H9 (cell line): ENCODE results near the gene SCAF11. TPM values are rescaled to one million over a fixed set of nuclear protein-coding genes. Genes with fewer than 3 reads are reported as not detected.

Source experiments
- DNase-seq: peaks from one replicate; pipeline ENCODE4 v3.0.0-alpha.2; 2017
- H2AFZ ChIP-seq: one replicate; pipeline ENCODE4 v1.6.1; 2013; ENCODE audit warnings: mild to moderate bottlenecking, low read length, control low read depth, moderate library complexity
- H2AK5ac ChIP-seq: 2 replicates; pipeline ENCODE4 v1.6.1; 2013; ENCODE audit warnings: low read length, control low read depth, mixed read lengths; ENCODE audit not compliant: insufficient read length
- H2BK120ac ChIP-seq: one replicate; pipeline ENCODE4 v1.6.1; 2013; ENCODE audit warnings: low read depth, mild to moderate bottlenecking, low read length, control low read depth, inconsistent platforms; ENCODE audit not compliant: poor library complexity, severe bottlenecking
- H2BK12ac ChIP-seq: 2 replicates; pipeline ENCODE4 v1.6.1; 2013; ENCODE audit warnings: low read length, control low read depth, mixed read lengths, low read depth; ENCODE audit not compliant: insufficient read length
- H2BK15ac ChIP-seq: 2 replicates; pipeline ENCODE4 v1.6.1; 2013; ENCODE audit warnings: low read depth, low read length, control low read depth
- H2BK20ac ChIP-seq: one replicate; pipeline ENCODE4 v1.6.1; 2013; ENCODE audit warnings: low read depth, mild to moderate bottlenecking, low read length, control low read depth, inconsistent platforms; ENCODE audit not compliant: poor library complexity, severe bottlenecking
- H2BK5ac ChIP-seq: 2 replicates; pipeline ENCODE4 v1.6.1; 2013; ENCODE audit warnings: low read length, control low read depth, mixed read lengths; ENCODE audit not compliant: insufficient read length
- H3K14ac ChIP-seq: 2 replicates; pipeline ENCODE4 v1.6.1; 2013; ENCODE audit warnings: low read length, control low read depth; ENCODE audit not compliant: insufficient read depth
- H3K18ac ChIP-seq: 2 replicates; pipeline ENCODE4 v1.6.1; 2013; ENCODE audit warnings: low read depth, mild to moderate bottlenecking, mixed read lengths, low read length, control low read depth; ENCODE audit not compliant: insufficient read length
- H3K23ac ChIP-seq: 2 replicates; pipeline ENCODE4 v1.6.1; 2013; ENCODE audit warnings: low read length, control low read depth, mixed read lengths, low read depth; ENCODE audit not compliant: insufficient read length
- H3K23me2 ChIP-seq: 2 replicates; pipeline ENCODE4 v1.6.1; 2013; ENCODE audit warnings: low read depth, mild to moderate bottlenecking, mixed read lengths, low read length, control low read depth; ENCODE audit not compliant: insufficient read length, poor library complexity, severe bottlenecking
- H3K27ac ChIP-seq: 2 replicates; pipeline ENCODE4 v1.5.1; 2013; ENCODE audit warnings: low read length, control low read depth, mixed read lengths, low read depth; ENCODE audit not compliant: insufficient read length
- H3K27me3 ChIP-seq: 2 replicates; pipeline ENCODE4 v1.6.1; 2013; ENCODE audit warnings: low read length, control low read depth, inconsistent platforms; ENCODE audit not compliant: insufficient read depth
- H3K4ac ChIP-seq: 2 replicates; pipeline ENCODE4 v1.6.1; 2013; ENCODE audit warnings: low read depth, mild to moderate bottlenecking, control low read depth, inconsistent platforms, low read length, moderate library complexity
- H3K4me1 ChIP-seq: 2 replicates; pipeline ENCODE4 v1.6.1; 2013; ENCODE audit warnings: low read length, control low read depth, inconsistent platforms; ENCODE audit not compliant: insufficient read depth
- H3K4me2 ChIP-seq: 2 replicates; pipeline ENCODE4 v1.6.1; 2013; ENCODE audit warnings: low read length, control low read depth, mixed read lengths; ENCODE audit not compliant: insufficient read length, insufficient read depth
- H3K56ac ChIP-seq: 2 replicates; pipeline ENCODE4 v1.6.1; 2013; ENCODE audit warnings: low read depth, mild to moderate bottlenecking, mixed read lengths, low read length, control low read depth; ENCODE audit not compliant: insufficient read length
- H3K79me1 ChIP-seq: 2 replicates; pipeline ENCODE4 v1.6.1; 2013; ENCODE audit warnings: low read depth, mild to moderate bottlenecking, moderate library complexity, low read length, control low read depth, inconsistent platforms; ENCODE audit not compliant: insufficient read depth, poor library complexity, severe bottlenecking
- H3K79me2 ChIP-seq: 2 replicates; pipeline ENCODE4 v1.6.1; 2013; ENCODE audit warnings: low read length, control low read depth, inconsistent platforms; ENCODE audit not compliant: insufficient read depth
- H3K9ac ChIP-seq: 2 replicates; pipeline ENCODE4 v1.6.1; 2013; ENCODE audit warnings: low read length, control low read depth, mixed read lengths; ENCODE audit not compliant: insufficient read length; ENCODE audit errors: extremely low read depth
- H3K9me3 ChIP-seq: one replicate; pipeline ENCODE4 v1.6.1; 2013; ENCODE audit warnings: low read depth, low read length, inconsistent platforms; ENCODE audit not compliant: control insufficient read depth
- H3T11ph ChIP-seq: one replicate; pipeline ENCODE4 v1.6.1; 2013; ENCODE audit warnings: mild to moderate bottlenecking, low read length, control low read depth, inconsistent platforms
- H4K20me1 ChIP-seq: one replicate; pipeline ENCODE4 v1.6.1; 2013; ENCODE audit not compliant: control insufficient read depth, insufficient read length, insufficient read depth
- H4K5ac ChIP-seq: 2 replicates; pipeline ENCODE4 v1.6.1; 2013; ENCODE audit warnings: low read depth, mild to moderate bottlenecking, mixed read lengths, low read length, control low read depth; ENCODE audit not compliant: insufficient read length
- H4K8ac ChIP-seq: replicated peaks from 2 replicates; pipeline ENCODE4 v1.6.1; 2013; ENCODE audit warnings: low read length, control low read depth, mixed read lengths, low read depth; ENCODE audit not compliant: insufficient read length
- H4K91ac ChIP-seq: 2 replicates; pipeline ENCODE4 v1.6.1; 2013; ENCODE audit warnings: low read depth, mild to moderate bottlenecking, moderate library complexity, mixed read lengths, low read length, control low read depth; ENCODE audit not compliant: insufficient read length
- H3K27ac Mint-ChIP-seq, 3 experiments: 2 replicates in 2 of 3; 3 replicates in 1 of 3; pipeline ENCODE4 v1.8.0; 2020 to 2021; ENCODE audit warnings: mixed read lengths in 3 of 3, mild to moderate bottlenecking in 1 of 3, moderate library complexity in 1 of 3
- H3K27me3 Mint-ChIP-seq: 2 replicates; pipeline ENCODE4 v1.8.0; 2021; ENCODE audit warnings: low read depth, mild to moderate bottlenecking, moderate library complexity, mixed read lengths
- H3K36me3 Mint-ChIP-seq, 3 experiments: 2 replicates in 2 of 3; 3 replicates in 1 of 3; pipeline ENCODE4 v1.8.0; 2020 to 2021; ENCODE audit warnings: low read depth in 3 of 3, mixed read lengths in 3 of 3; ENCODE audit not compliant: insufficient read depth in 1 of 3
- H3K4me1 Mint-ChIP-seq, 2 experiments: 2 replicates each; pipeline ENCODE4 v1.8.0; 2020; ENCODE audit warnings: mixed read lengths in 2 of 2
- H3K4me3 Mint-ChIP-seq, 2 experiments: 2 replicates in 1 of 2; 3 replicates in 1 of 2; pipeline ENCODE4 v1.8.0; 2020 to 2021; ENCODE audit warnings: mild to moderate bottlenecking in 2 of 2, mixed read lengths in 2 of 2, moderate library complexity in 1 of 2
- H3K9me3 Mint-ChIP-seq, 2 experiments: 2 replicates in 1 of 2; 3 replicates in 1 of 2; pipeline ENCODE4 v1.8.0; 2020; ENCODE audit warnings: mild to moderate bottlenecking in 2 of 2, mixed read lengths in 2 of 2, moderate library complexity in 1 of 2
- CTCF ChIP-seq: fragments of 200-600 bp; sonication (generic); conservative IDR thresholded peaks from 3 replicates; pipeline ENCODE4 v1.8.0; 2021; ENCODE audit warnings: antibody characterized with exemption, mild to moderate bottlenecking
- WGBS: extraction: QIAGEN DNeasy Blood & Tissue Kit; methylation state at CpG from one replicate; pipeline ENCODE4 v1.1.7; 2013; ENCODE audit warnings: missing lambda C conversion rate, low lambda C conversion rate, mixed read lengths; ENCODE audit not compliant: insufficient read length; ENCODE audit errors: extremely low coverage; 5-methylcytosine and 5-hydroxymethylcytosine counted together
- total RNA-seq: library from RNA; stranded (reverse); gene quantifications from 2 replicates; pipeline ENCODE4 v1.2.1, GENCODE V29; 2021

Gene SCAF11
- total RNA-seq, 1 experiment from 2014 or later: 90.8 TPM

DNA sequence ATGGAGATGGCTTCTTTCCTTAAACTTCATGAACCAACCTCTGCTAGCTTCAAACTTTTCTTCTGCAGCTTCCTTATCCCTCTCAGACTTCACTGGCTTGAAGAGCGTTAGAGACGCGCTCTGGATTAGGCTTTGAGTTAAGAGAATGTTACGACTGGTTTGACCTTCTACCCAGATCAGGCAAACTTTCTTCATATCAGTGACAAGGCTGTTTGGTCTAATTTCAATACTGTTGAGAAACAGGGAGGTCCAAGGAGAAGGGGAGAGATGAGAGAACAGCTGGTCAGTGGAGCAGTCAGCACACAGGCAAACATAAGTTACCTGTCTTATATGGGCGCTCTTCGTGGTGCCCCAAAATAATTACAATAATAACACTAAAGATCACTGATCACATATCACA lies 14.9 kb downstream of the SCAF11 start:
- Histone ChIP-seq H4K5ac (no peak overlapping the region), H3K79me2 (peaks cover 8% of the 10 kb centered on the region; the same call in 1 of the 2 replicates), H3K4me2 (no peak overlapping the region), H3K23me2 (no peaks in the 10 kb centered on the region), H3K23ac (no peak overlapping the region), H3K56ac (no peak overlapping the region), H2BK15ac (no peak overlapping the region), H2BK20ac (no peak overlapping the region), H4K91ac (no peak overlapping the region), H3T11ph (no peak overlapping the region), H3K9ac (no peak overlapping the region), H3K4ac (no peak overlapping the region), H3K18ac (no peak overlapping the region), H2BK120ac (no peak overlapping the region), H3K27ac (no peak overlapping the region), H3K27me3 (no peaks in the 10 kb centered on the region), H2AK5ac (no peak overlapping the region), H2BK12ac (no peak overlapping the region), H3K14ac (no peak overlapping the region), H2AFZ (no peak overlapping the region), H3K9me3 (no peaks in the 10 kb centered on the region), H3K79me1 (no peaks in the 10 kb centered on the region), H3K4me1 (peaks cover 2% of the 10 kb centered on the region), H4K20me1 (no peaks in the 10 kb centered on the region), H2BK5ac (no peak overlapping the region), H4K8ac (no peak overlapping the region)
- no peak overlapping the region for H3K4me3 Mint-ChIP-seq
- no peak for DNase-seq
- WGBS: no CpG with 5 or more reads among the region's 6 CpGs
- peaks cover 4 to 6% (median 4%) of the 10 kb centered on the region in 3 experiments; a peak in 3 of 7 replicates for H3K36me3 Mint-ChIP-seq
- peak overlapping the region in 1 of 3 experiments; percentile 2; a peak in 1 of 7 replicates for H3K27ac Mint-ChIP-seq
- no peak for TF ChIP-seq CTCF
- no peaks in the 10 kb centered on the region for H3K9me3 Mint-ChIP-seq
- peaks cover 18 to 27% of the 10 kb centered on the region in 2 experiments for H3K4me1 Mint-ChIP-seq
- H3K27me3 Mint-ChIP-seq: no peaks in the 10 kb centered on the region
